Tibial artery (tissue), 4 donors: ENCODE data around the gene CTIF.

ENCODE experiments used
- DNase-seq, 2 donors: peaks; one replicate each; pipeline ENCODE4 v3.0.0-alpha.2; 2019
- H3K27ac ChIP-seq, 2 donors: fragments of 200-600 bp; sonication (generic) in 1 of 2; 1 replicate in 1 of 2; 2 replicates in 1 of 2; pipeline ENCODE4 v1.5.1; 2018 to 2019; ENCODE audit warnings: mild to moderate bottlenecking in 1 of 2
- H3K27me3 ChIP-seq, 2 donors: fragments of 200-600 bp; sonication (generic) in 1 of 2; one replicate each; pipeline versions ENCODE4 v1.5.1 to v1.6.0; 2016 to 2019
- H3K36me3 ChIP-seq, 3 donors: fragments of 200-600 bp; sonication (generic) in 2 of 3; one replicate each; pipeline ENCODE4 v1.5.1; 2016 to 2019; ENCODE audit warnings: mild to moderate bottlenecking in 2 of 3
- H3K4me1 ChIP-seq, 4 donors: fragments of 200-600 bp; sonication (generic) in 2 of 4; 1 replicate in 3 of 4; 2 replicates in 1 of 4; pipeline ENCODE4 v1.5.1; 2016 to 2019
- H3K4me3 ChIP-seq, 2 donors: fragments of 200-600 bp; sonication (generic) in 1 of 2; 1 replicate in 1 of 2; 2 replicates in 1 of 2; pipeline ENCODE4 v1.5.1; 2018 to 2019; ENCODE audit warnings: mild to moderate bottlenecking in 2 of 2
- H3K9me3 ChIP-seq, 3 donors: fragments of 200-600 bp; sonication (generic) in 1 of 3; one replicate each; pipeline ENCODE4 v1.5.1; 2016 to 2019
- intact Hi-C: fragments of 100-400 bp; cut with DNase I; formaldehyde crosslinking; loops from one replicate; pipeline ENCODE4 v1.15.0; 2023; ENCODE audit warnings: low total_unique reads
- TF ChIP-seq, protein P1 (sequence below), 2 experiments: fragments of 200-600 bp in 1 of 2; fragments of 450-650 bp in 1 of 2; IDR thresholded peaks; one replicate each; pipeline ENCODE4 v1.5.1; 2017 to 2019; ENCODE audit warnings: antibody characterized with exemption in 2 of 2, mild to moderate bottlenecking in 1 of 2, moderate library complexity in 1 of 2

The CTIF gene

GRCh38 chr18:48803951-48804855 lies 265.4 kb downstream of the CTIF start:
- TF ChIP-seq, protein P1, sequence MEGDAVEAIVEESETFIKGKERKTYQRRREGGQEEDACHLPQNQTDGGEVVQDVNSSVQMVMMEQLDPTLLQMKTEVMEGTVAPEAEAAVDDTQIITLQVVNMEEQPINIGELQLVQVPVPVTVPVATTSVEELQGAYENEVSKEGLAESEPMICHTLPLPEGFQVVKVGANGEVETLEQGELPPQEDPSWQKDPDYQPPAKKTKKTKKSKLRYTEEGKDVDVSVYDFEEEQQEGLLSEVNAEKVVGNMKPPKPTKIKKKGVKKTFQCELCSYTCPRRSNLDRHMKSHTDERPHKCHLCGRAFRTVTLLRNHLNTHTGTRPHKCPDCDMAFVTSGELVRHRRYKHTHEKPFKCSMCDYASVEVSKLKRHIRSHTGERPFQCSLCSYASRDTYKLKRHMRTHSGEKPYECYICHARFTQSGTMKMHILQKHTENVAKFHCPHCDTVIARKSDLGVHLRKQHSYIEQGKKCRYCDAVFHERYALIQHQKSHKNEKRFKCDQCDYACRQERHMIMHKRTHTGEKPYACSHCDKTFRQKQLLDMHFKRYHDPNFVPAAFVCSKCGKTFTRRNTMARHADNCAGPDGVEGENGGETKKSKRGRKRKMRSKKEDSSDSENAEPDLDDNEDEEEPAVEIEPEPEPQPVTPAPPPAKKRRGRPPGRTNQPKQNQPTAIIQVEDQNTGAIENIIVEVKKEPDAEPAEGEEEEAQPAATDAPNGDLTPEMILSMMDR (IDR thresholded peaks at IDR 0.05): no peak
- H3K4me1 ChIP-seq: peaks cover 6 to 93% (median 73%) of the 10 kb centered on the region in 4 donors
- peak overlapping the region; percentile 85 to 87 for H3K27ac ChIP-seq
- H3K4me3 ChIP-seq: no peak overlapping the region
- no peaks in the 10 kb centered on the region for H3K27me3 ChIP-seq
- peak; percentile 22 to 82 for DNase-seq
- H3K36me3 ChIP-seq: peaks cover 0 to 15% (median 0%) of the 10 kb centered on the region in 3 donors
- intact Hi-C loops: no loop called here
- no peaks in the 10 kb centered on the region for H3K9me3 ChIP-seq

DNA sequence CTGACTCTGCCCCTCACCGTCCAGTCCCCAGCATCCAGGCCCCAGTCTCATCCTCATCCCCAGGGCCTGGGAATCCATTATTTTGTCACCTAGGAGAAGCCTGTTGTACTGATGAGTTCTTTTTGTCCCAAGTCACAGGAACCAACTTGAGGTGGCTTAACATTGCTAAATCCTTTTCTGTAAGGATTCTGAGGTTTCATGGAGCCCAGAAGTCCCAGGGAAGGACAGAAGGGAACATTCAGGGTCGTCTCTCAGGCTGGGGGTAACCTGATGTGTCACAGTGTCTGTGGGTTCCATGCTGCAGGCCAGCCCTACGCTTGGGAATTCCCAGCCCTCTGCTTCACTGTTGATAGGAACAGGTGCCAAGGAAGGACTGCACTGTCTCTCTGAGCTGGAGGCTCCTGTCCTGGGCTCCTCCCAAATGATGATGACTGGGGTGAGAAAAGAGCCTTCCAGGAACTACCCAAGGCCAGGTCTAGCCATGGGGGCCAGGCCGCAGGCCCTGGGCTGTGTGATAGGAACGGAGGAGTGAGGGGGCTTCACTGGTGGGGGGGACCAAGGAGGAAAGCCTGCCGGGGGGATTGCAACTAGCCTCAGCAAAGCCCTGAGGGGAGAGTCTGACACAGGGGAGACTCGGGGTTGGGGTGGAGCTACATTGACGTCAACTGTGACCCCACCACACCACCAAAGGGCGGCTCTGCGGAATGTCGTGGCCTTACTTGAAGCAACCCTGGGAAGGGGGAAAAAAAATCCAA lies 266.2 kb downstream of the CTIF start:
- no peaks in the 10 kb centered on the region for H3K27me3 ChIP-seq
- H3K36me3 ChIP-seq: peaks cover 0 to 11% (median 0%) of the 10 kb centered on the region in 3 donors
- intact Hi-C loops: no loop called here
- H3K9me3 ChIP-seq: no peaks in the 10 kb centered on the region
- peaks cover 6 to 99% (median 73%) of the 10 kb centered on the region in 4 donors for H3K4me1 ChIP-seq
- no peak overlapping the region for H3K4me3 ChIP-seq
- peak; percentile 21 to 53 for DNase-seq
- peak overlapping the region; percentile 85 to 87 for H3K27ac ChIP-seq
- TF ChIP-seq, protein P1 (IDR thresholded peaks at IDR 0.05): no peak

DNA sequence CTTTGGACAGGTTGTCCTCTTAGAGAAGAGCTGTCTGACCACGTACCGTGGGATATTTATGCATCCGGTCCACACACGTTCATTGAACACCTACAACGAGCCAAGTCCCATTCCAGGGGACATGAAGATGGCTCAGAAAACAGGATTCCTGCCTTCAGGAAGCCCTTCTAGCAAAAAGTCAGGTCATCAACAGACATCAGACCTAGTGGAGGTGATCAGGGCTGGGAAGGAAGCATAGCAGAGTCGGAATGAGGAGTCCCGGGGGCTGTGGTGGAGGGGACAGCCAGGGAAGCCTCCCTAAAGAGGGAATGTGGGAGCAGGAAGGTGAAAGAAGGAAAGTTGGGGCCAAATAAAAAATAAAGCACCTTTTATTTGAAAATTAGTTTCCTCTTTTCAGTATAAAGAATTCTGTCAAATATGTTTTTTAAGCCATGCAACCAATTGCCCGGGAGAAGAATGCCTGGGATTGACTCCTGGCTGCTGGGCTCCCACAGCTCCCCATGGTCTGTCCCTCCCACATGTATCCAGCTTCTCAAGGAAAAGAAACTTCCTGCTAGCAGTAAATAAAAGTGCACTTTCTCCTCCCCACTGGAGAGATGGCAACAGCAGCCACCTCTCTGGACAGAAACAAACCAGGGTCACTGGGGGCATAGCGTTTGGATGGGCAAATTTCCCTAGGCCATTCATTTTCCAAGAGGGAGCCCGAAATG lies 267.1 kb downstream of the CTIF start:
- H3K9me3 ChIP-seq: no peaks in the 10 kb centered on the region
- TF ChIP-seq, protein P1 (IDR thresholded peaks at IDR 0.05): no peak
- intact Hi-C loops: no loop called here
- peaks cover 6 to 93% (median 67%) of the 10 kb centered on the region in 4 donors for H3K4me1 ChIP-seq
- peaks cover 0 to 1% (median 0%) of the 10 kb centered on the region in 3 donors for H3K36me3 ChIP-seq
- H3K4me3 ChIP-seq: peak overlapping the region in 1 of 2 donors; percentile 6
- peak; percentile 19 to 56 for DNase-seq
- peak overlapping the region; percentile 85 to 87 for H3K27ac ChIP-seq
- no peaks in the 10 kb centered on the region for H3K27me3 ChIP-seq

- Histone ChIP-seq H3K4me1 (peaks cover 6 to 92% (median 59%) of the 10 kb centered on the region in 4 donors), H3K9me3 (no peaks in the 10 kb centered on the region), H3K27ac (peak overlapping the region; percentile 85 to 87), H3K36me3 (no peaks in the 10 kb centered on the region), H3K4me3 (peak overlapping the region in 1 of 2 donors; percentile 6), H3K27me3 (no peaks in the 10 kb centered on the region)
- TF ChIP-seq, protein P1 (IDR thresholded peaks at IDR 0.05): no peak
- DNase-seq: peak; percentile 68 to 90
- intact Hi-C loops: no loop called here
Observed at GRCh38 chr18:48806551-48807261, 267.9 kb downstream of the CTIF start.

GRCh38 chr18:48808476-48808875 lies 269.6 kb downstream of the CTIF start:
- Histone ChIP-seq H3K4me1 (peaks cover 6 to 75% (median 43%) of the 10 kb centered on the region in 4 donors), H3K27ac (peak overlapping the region; percentile 85 to 87), H3K36me3 (no peaks in the 10 kb centered on the region), H3K4me3 (no peak overlapping the region), H3K27me3 (no peaks in the 10 kb centered on the region), H3K9me3 (no peaks in the 10 kb centered on the region)
- no peak for DNase-seq
- TF ChIP-seq, protein P1 (IDR thresholded peaks at IDR 0.05): no peak
- intact Hi-C loops: no loop called here
